GM21367 (cell line): ENCODE results near the gene DHX8.
"Not testable (repeated sequence)": the region's sequence is repeated elsewhere in the genome, so short reads cannot be mapped to it uniquely, and the experiment has no call there.

Experiments
- ATAC-seq: cut with Tn5 transposase; IDR thresholded peaks from one replicate; pipeline ENCODE4 v1.9.1; 2021; ENCODE audit not compliant: unreplicated experiment

The DHX8 gene

GRCh38 chr17:43461185-43461584, 22.6 kb upstream of the DHX8 start:
- ATAC-seq = no peak

- ATAC-seq = not testable (repeated sequence)
These were observed 21.2 kb upstream of the DHX8 start for GRCh38 chr17:43462569-43462968.

- no peak for ATAC-seq
These were observed 20.5 kb upstream of the DHX8 start for GRCh38 chr17:43463241-43463640.

- ATAC-seq = no peak
These were observed 19.7 kb upstream of the DHX8 start for GRCh38 chr17:43464046-43464445.

GRCh38 chr17:43465049-43465448, 18.7 kb upstream of the DHX8 start:
- ATAC-seq = no peak

- ATAC-seq = no peak
These were observed 15.7 kb upstream of the DHX8 start for GRCh38 chr17:43467981-43468581.

- ATAC-seq = no peak
These were observed 15.1 kb upstream of the DHX8 start for GRCh38 chr17:43468691-43469139.

- no peak for ATAC-seq
These were observed 14.6 kb upstream of the DHX8 start for GRCh38 chr17:43469145-43469544.

- no peak for ATAC-seq
These were observed 12.1 kb upstream of the DHX8 start for GRCh38 chr17:43471585-43472160.

GRCh38 chr17:43475494-43476089, 8.2 kb upstream of the DHX8 start:
- ATAC-seq = no peak

- not testable (repeated sequence) for ATAC-seq
These were observed 7.5 kb upstream of the DHX8 start for GRCh38 chr17:43476306-43476705.

GRCh38 chr17:43477832-43478634, 5.7 kb upstream of the DHX8 start:
- ATAC-seq = no peak

GRCh38 chr17:43479948-43480347, 3.8 kb upstream of the DHX8 start:
- ATAC-seq = no peak

- no peak for ATAC-seq
These were observed 1.4 kb upstream of the DHX8 start for GRCh38 chr17:43482103-43483012.

GRCh38 chr17:43490621-43491020, 6.8 kb downstream of the DHX8 start:
- no peak for ATAC-seq

- not testable (repeated sequence) for ATAC-seq
These were observed 25.7 kb downstream of the DHX8 start for GRCh38 chr17:43509440-43509839.

- ATAC-seq = not testable (repeated sequence)
These were observed 27.4 kb downstream of the DHX8 start for GRCh38 chr17:43511199-43511598.

- no peak for ATAC-seq
These were observed 31.9 kb downstream of the DHX8 start for GRCh38 chr17:43515656-43516055.

- ATAC-seq = no peak
These were observed 33.4 kb downstream of the DHX8 start for GRCh38 chr17:43517161-43517560.

- peak; percentile 33 for ATAC-seq
These were observed 34.0 kb downstream of the DHX8 start for GRCh38 chr17:43517615-43518386.
